Prostate gland (tissue), 2 donors: Measurements from ENCODE around the gene CHCHD6.

Experiments used
- CTCF ChIP-seq, 4 experiments: fragments of 200-600 bp in 2 of 4; fragments of 450-650 bp in 2 of 4; sonication (generic) in 2 of 4; IDR thresholded peaks; 1 replicate in 3 of 4; 2 replicates in 1 of 4; pipeline ENCODE4 v1.5.1; 2016 to 2019; ENCODE audit warnings: antibody characterized with exemption in 4 of 4, mild to moderate bottlenecking in 2 of 4, moderate library complexity in 2 of 4
- POLR2A ChIP-seq: fragments of 450-650 bp; IDR thresholded peaks from one replicate; pipeline ENCODE4 v1.6.1; 2016; ENCODE audit warnings: antibody characterized with exemption, mild to moderate bottlenecking

GRCh38 chr3:126974756-126975155, 270.7 kb downstream of the CHCHD6 start:
- TF ChIP-seq CTCF (IDR thresholded peaks at IDR 0.05) (no peak), POLR2A (no peak)
